ENCODE data around the gene METTL15. TPM values are rescaled to one million over a fixed set of nuclear protein-coding genes. Genes with fewer than 3 reads are reported as not detected.
A peak's percentile ranks its signal among the peaks of the same experiment; 100 is the strongest.

The METTL15 gene
- total RNA-seq, 1 donor = 24.6 TPM

DNA sequence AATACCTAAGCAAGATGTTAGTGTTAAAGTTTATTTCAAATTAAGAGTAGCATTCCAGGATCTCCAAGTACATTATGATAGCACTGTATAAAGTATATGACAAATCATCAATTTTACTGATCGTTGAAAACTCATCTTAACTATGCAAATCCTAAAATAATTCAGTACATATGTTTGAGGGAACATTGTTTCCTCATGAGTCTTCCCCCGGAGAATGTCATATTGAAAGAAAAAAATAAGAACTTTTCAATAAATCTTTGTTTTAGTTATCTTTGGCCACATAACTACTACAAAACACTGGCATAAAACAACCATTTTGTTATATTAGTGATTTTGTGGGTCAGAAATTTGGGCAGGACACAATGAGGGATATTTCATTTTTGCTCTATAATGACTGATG, 135.4 kb downstream of the METTL15 start:
- peak; percentile 46 for DNase-seq (ENCODE audit: low read depth)
- no peak overlapping the region for H3K4me3 ChIP-seq (ENCODE audit: low read depth, low read length)

DNA sequence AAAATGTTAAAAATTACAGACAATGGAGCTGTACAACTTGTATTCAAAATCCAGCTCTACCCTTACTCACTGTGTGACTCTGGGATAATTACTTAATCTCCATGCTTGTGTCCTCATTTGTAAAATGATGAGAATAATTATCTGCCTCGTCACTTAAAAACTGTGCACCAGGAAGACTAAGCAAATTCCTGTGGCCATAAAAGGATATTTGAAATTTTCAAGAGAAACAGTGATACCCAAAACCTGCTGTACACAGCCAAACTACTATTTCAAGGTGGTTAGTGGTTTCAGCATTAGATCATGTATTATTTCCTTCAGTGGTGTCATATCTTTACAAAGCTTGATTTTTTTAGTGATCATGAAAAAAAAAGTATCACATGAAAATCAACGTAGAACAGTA, 136.9 kb downstream of the METTL15 start:
- no peak for DNase-seq (ENCODE audit: low read depth)
- H3K4me3 ChIP-seq (ENCODE audit: low read depth, low read length) = no peak overlapping the region
- TF ChIP-seq, protein P1, sequence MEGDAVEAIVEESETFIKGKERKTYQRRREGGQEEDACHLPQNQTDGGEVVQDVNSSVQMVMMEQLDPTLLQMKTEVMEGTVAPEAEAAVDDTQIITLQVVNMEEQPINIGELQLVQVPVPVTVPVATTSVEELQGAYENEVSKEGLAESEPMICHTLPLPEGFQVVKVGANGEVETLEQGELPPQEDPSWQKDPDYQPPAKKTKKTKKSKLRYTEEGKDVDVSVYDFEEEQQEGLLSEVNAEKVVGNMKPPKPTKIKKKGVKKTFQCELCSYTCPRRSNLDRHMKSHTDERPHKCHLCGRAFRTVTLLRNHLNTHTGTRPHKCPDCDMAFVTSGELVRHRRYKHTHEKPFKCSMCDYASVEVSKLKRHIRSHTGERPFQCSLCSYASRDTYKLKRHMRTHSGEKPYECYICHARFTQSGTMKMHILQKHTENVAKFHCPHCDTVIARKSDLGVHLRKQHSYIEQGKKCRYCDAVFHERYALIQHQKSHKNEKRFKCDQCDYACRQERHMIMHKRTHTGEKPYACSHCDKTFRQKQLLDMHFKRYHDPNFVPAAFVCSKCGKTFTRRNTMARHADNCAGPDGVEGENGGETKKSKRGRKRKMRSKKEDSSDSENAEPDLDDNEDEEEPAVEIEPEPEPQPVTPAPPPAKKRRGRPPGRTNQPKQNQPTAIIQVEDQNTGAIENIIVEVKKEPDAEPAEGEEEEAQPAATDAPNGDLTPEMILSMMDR (IDR thresholded peaks at IDR 0.05; ENCODE audit: insufficient read depth, low read length) = no peak

More for the DNA sequence above, 135.4 kb downstream of the METTL15 start:
- TF ChIP-seq, protein P1 (IDR thresholded peaks at IDR 0.05; ENCODE audit: insufficient read depth, low read length) = no peak

DNA sequence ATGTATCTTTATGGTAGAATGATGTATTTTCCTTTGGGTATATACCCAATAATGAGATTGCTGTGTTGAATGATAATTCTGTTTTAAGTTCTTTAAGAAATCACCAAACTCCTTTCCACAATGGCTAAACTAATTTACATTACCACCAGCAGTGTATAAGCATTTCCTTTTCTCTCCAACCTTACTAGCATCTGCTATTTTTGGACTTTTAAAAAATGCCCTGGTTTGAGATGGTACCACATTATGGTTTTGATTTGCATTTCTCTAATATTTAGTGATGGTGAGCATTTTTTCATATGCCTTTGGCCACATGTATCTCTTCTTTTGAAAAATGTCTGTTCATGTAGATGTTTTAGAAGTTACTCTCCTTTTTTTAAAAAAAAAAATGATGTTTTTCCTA, 142.0 kb downstream of the METTL15 start:
- DNase-seq (ENCODE audit: low read depth) = no peak
- no peak overlapping the region for H3K4me3 ChIP-seq (ENCODE audit: low read depth, low read length)
- TF ChIP-seq, protein P1 (IDR thresholded peaks at IDR 0.05; ENCODE audit: insufficient read depth, low read length) = no peak

DNA sequence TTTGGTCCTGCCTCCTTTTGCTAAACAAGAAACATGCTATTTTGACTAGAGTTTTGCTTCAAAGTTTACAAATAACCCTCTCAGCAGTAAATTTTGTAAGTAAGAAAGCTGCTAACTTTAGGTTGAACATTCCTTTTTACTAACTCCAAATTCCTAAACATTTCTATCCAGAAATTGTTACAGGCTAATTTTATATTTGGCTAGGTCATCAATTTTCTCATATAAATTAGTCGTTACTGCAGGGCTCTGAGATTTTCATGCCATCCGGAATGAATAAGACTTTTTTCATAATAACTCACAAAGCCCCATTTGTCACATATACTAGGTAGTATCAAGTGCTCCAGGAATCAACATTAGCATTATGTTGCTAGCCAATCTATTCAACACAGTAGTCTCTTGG, 143.1 kb downstream of the METTL15 start:
- no peak for DNase-seq (ENCODE audit: low read depth)
- TF ChIP-seq, protein P1 (IDR thresholded peaks at IDR 0.05; ENCODE audit: insufficient read depth, low read length) = no peak

DNA sequence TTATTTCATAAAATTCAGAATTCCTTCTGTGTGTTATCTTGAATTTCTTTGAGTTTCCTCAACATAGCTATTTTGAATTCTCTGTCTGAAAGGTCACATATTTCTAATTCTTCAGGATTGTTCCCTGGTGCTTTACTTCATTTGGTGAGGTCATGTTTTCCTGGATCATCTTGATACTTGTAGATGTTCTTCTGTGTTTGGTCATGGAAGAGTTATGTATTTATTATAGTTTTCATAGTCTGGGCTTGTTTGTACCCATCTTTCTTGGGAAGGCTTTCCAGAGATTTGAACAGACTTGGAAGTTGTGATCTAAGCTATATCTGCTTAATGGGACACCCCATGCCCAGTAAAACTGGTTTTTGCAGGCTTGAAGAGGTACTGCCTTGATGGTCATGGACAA, 149.6 kb downstream of the METTL15 start:
- DNase-seq (ENCODE audit: low read depth) = peak; percentile 17
- H3K4me3 ChIP-seq (ENCODE audit: low read depth, low read length) = no peak overlapping the region
- TF ChIP-seq, protein P1 (IDR thresholded peaks at IDR 0.05; ENCODE audit: insufficient read depth, low read length) = no peak

More for the DNA sequence above, 143.1 kb downstream of the METTL15 start:
- no peak overlapping the region for H3K4me3 ChIP-seq (ENCODE audit: low read depth, low read length)

DNA sequence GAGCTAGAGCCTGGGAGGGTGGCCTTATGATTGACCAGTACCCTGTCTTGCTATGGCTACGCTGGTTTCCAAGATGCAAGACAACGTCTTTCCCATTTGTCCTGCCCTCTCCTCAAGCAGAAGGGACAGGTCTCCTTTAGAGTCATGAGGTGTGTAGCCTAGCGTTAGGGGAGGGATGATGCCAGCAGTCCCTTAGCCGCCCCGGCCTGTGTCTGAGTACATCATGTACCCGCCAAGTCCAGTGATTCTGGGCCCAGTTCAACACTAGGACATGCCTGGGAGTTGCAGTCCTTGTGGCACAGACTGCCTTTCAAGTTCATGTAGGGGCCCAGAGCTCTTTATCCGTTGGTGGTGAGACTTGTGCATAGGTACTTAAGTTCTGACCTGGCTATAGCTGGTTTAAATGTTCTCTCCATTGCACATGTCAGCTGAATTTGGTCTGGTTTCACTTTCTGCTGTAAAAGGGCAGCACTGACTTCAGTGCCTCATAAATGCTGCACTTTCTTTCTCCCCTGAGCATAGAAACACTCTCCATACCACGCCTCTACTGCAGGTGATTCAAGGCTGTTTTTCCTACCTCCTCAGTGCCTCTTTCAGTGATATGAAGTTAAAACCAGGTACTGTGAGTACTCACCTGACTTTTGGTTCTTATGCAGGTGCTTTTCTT, 151.1 kb downstream of the METTL15 start:
- TF ChIP-seq, protein P1 (IDR thresholded peaks at IDR 0.05; ENCODE audit: insufficient read depth, low read length) = no peak
- H3K4me3 ChIP-seq (ENCODE audit: low read depth, low read length) = no peak overlapping the region
- no peak for DNase-seq (ENCODE audit: low read depth)

DNA sequence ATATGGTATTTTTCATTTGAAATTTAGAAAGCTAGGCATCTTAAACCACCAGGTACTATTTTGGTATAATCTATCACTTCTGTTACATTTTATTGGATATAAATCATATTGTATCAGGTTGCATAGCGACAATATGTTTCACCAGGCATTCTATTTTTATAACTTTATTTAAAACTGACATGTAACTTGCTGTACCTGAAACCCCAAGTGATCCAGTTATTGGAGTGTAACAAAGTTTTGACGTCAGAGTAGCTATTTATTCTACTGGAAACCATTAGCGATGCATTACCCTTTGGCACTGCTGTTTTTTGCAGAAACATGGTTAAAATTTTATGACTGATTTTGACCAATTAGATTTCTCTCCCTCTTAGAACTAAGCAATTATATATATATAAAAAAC, 160.7 kb downstream of the METTL15 start:
- DNase-seq (ENCODE audit: low read depth) = no peak
- TF ChIP-seq, protein P1 (IDR thresholded peaks at IDR 0.05; ENCODE audit: insufficient read depth, low read length) = no peak
- no peak overlapping the region for H3K4me3 ChIP-seq (ENCODE audit: low read depth, low read length)

All from fibroblast of the aortic adventitia (primary cell).